ENCODE results near the gene OSBPL1A. TPM values are rescaled to one million over a fixed set of nuclear protein-coding genes. Genes with fewer than 3 reads are reported as not detected.
A peak's percentile ranks its signal among the peaks of the same experiment; 100 is the strongest.

OSBPL1A gene
- total and polyA plus RNA-seq, 12 donors = 18.7 to 116 (median 60.0) TPM

GRCh38 chr18:24196764-24197163 is 200.9 kb downstream of the OSBPL1A start:
- no peak for DNase-seq
- H3K4me3 ChIP-seq = no peak overlapping the region
- 91 to 100% (median 95%) methylated on average over 3 to 4 of the region's 4 CpGs for WGBS, 4 donors
- H3K9me3 ChIP-seq (replicated peaks in 1 of 3) = no peaks in the 10 kb centered on the region
- no peaks in the 10 kb centered on the region for H3K27me3 ChIP-seq
- no peak overlapping the region for H3K27ac ChIP-seq
- TF ChIP-seq POLR2A (IDR thresholded peaks at IDR 0.05) = no peak
- no peak for TF ChIP-seq CTCF (IDR thresholded peaks at IDR 0.05)
- no peaks in the 10 kb centered on the region for H3K36me3 ChIP-seq (replicated peaks in 1 of 2)
- no peaks in the 10 kb centered on the region for H3K4me1 ChIP-seq (replicated peaks in 1 of 2)
- intact Hi-C loops (cut with DNase I) = no loop called here

GRCh38 chr18:24195296-24196053 is 202.1 kb downstream of the OSBPL1A start:
- Histone ChIP-seq H3K4me1 (replicated peaks in 1 of 2) (no peaks in the 10 kb centered on the region), H3K4me3 (no peak overlapping the region), H3K36me3 (replicated peaks in 1 of 2) (no peaks in the 10 kb centered on the region), H3K9me3 (replicated peaks in 1 of 3) (no peaks in the 10 kb centered on the region), H3K27ac (no peak overlapping the region), H3K27me3 (no peaks in the 10 kb centered on the region)
- intact Hi-C loops (cut with DNase I) = no loop called here
- no peak for TF ChIP-seq CTCF (IDR thresholded peaks at IDR 0.05)
- TF ChIP-seq POLR2A (IDR thresholded peaks at IDR 0.05) = no peak
- WGBS, 4 donors = 86 to 88% (median 87%) methylated on average over 9 of the region's 9 CpGs
- no peak for DNase-seq

GRCh38 chr18:24190590-24190989 is 207.0 kb downstream of the OSBPL1A start:
- Histone ChIP-seq H3K4me3 (no peak overlapping the region), H3K27ac (no peak overlapping the region)

More at GRCh38 chr18:24190590-24190989, 207.0 kb downstream of the OSBPL1A start:
- Histone ChIP-seq H3K36me3 (replicated peaks in 1 of 2) (no peaks in the 10 kb centered on the region), H3K27me3 (no peaks in the 10 kb centered on the region), H3K4me1 (replicated peaks in 1 of 2) (peaks cover 0 to 7% of the 10 kb centered on the region in 2 donors), H3K9me3 (replicated peaks in 1 of 3) (no peaks in the 10 kb centered on the region)
- intact Hi-C loops (cut with DNase I) = no loop called here
- 28 to 56% (median 52%) methylated on average over 2 of the region's 2 CpGs for WGBS, 4 donors
- TF ChIP-seq CTCF (IDR thresholded peaks at IDR 0.05) (no peak), POLR2A (IDR thresholded peaks at IDR 0.05) (no peak)
- peak in 1 of 7 donors; percentile 40 for DNase-seq
